ENCODE results near the gene ADCY1. TPM values are rescaled to one million over a fixed set of nuclear protein-coding genes. Genes with fewer than 3 reads are reported as not detected.
"Not testable (repeated sequence)": the region's sequence is repeated elsewhere in the genome, so short reads cannot be mapped to it uniquely, and the experiment has no call there.

Gene ADCY1
- 10 to 100 TPM in 5 of 8 experiments, 1 to 10 TPM in 2, under 1 TPM in 1; 0.56 to 22.4 (median 12.1) TPM for total RNA-seq

DNA sequence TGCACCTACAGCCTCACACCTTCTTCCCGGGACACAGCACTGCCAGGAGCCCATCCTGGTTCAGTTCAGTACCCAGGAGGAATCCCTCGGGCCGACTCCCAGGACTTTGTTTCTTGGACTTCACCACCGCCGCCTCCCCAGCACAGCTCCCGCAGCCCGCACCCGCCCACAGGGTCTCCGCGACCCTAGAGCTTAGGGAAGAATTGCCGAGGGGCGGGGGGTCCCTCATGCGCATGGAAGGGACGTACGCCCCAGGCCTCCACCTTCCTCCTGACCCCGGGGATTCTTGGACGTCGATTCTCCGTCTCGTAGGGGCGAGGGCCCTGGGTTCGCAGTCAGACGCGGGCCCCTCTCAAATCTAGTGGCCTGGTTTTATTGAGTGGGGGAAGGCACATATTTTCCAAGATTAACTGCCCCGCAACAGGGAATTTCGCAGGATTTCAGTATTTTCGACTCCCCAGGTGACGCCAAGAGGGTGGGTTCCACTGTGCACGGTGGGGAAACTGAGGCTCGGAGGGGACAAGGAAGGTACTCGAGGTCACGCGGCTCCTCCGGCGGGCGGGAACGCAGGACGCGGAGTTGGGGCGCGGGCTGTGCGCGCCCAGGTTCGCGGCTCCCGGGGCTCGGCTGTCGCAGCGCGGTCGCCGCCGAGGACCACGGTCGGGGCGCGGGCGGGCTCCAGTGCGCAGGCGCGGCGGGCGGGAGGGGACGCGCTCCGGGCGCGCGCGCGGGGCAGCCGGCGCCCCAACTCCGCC lies at the start of gene ADCY1:
ADCY1 (plus strand) TSS at position 708 of the 755 bp plus-strand sequence. CDS start 176 bp downstream, outside the sequence.
- whole genome bisulfite sequencing, 10 experiments: 10 to 60% (median 33%) methylated on average over 3 to 16 of the region's 74 CpGs; no CpG with 5 or more reads in 3 of the 10 experiments
- in situ Hi-C loops (cut with MboI; ENCODE audit: low pct_unique_long_range_greater_than_20kb in 2 of 9, low sequenced_read_pairs in 9 of 9, unreplicated experiment in 9 of 9): no loop called here
- peak in 5 of 8 experiments; percentile 33 to 57 (median 48) for ATAC-seq (replicated peaks in 6 of 8)
- H3K4me1 ChIP-seq (replicated peaks in 1 of 2): peaks cover 7 to 12% of the 10 kb centered on the region in 2 donors
- H3K4me3 ChIP-seq: peak within 1 kb of the TSS; percentile 54 to 82 (median 60)
- peak within 1 kb of the TSS; percentile 40 to 59 for H3K27ac ChIP-seq

DNA sequence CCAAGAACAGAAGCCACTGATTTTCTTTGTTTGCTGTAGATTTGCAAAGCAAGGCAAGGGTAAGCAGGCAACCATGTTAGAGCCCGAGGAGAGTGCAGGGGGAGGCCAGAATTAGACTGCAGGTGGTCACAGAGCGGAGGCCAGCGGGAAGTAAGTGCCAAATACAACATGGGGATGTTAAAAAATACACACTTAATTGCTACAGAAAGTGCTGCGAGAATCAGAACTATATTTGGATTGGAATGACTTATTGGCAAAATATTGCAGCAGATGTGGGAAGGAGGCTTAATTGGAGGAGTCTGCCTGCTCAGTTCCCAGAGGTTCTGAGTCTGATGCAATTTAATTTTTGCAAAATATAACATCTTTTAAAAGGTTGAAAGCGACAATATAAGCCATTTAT lies 49.7 kb upstream of the ADCY1 start:
- H3K27ac ChIP-seq: no peak overlapping the region
- ATAC-seq (replicated peaks in 6 of 8): peak in 1 of 8 experiments; percentile 19
- H3K4me1 ChIP-seq (replicated peaks in 1 of 2): no peaks in the 10 kb centered on the region
- in situ Hi-C loops (cut with MboI; ENCODE audit: low pct_unique_long_range_greater_than_20kb in 2 of 9, low sequenced_read_pairs in 9 of 9, unreplicated experiment in 9 of 9): no loop called here
- WGBS, 10 experiments: 0 to 67% (median 32%) methylated on average over 1 to 5 of the region's 5 CpGs; no CpG with 5 or more reads in 2 of the 10 experiments
- no peak overlapping the region for H3K4me3 ChIP-seq

DNA sequence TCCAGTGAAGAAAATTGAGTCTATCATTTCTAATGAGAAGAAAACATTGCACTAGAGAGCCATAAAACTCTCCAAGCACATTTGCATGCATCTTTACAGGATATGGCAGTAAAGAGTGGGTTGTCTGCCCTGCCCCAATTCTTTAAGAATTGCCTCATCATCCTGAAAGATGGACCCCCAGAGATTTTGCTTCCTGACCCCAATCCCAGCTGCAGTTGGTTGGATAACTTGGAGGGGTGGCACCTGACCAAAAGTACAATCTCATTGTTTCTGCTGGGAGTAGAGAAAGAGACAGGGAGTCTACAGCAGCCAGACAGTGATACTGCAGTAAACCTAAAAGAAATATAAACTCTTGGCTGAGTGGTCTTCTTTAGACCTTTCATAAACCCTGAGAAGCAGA lies 49.1 kb upstream of the ADCY1 start:
- Histone ChIP-seq H3K4me1 (replicated peaks in 1 of 2) (no peaks in the 10 kb centered on the region), H3K4me3 (no peak overlapping the region), H3K27ac (no peak overlapping the region)
- in situ Hi-C loops (cut with MboI; ENCODE audit: low pct_unique_long_range_greater_than_20kb in 2 of 9, low sequenced_read_pairs in 9 of 9, unreplicated experiment in 9 of 9): no loop called here
- ATAC-seq (replicated peaks in 6 of 8): peak in 1 of 8 experiments; percentile 36

DNA sequence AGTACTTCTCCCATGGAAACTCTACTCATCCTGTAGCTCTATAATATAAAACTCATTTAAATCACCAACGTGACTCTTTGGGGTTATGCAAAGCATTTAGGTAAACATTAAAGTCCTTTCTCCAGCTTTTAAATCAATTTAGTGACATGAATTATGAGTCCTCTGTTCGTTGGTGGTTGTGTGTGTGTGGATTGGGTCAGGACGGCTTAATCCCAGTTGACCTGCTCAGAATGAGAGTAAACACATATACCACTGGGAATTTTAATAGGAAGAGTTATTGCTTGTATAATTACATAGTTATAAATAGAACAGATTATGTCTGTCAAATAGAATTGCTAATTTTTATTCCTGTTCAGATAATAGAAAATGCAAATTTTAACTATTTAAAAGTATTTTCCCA lies 30.7 kb upstream of the ADCY1 start:
- Histone ChIP-seq H3K4me3 (no peak overlapping the region), H3K27ac (no peak overlapping the region), H3K4me1 (replicated peaks in 1 of 2) (no peaks in the 10 kb centered on the region)
- ATAC-seq (replicated peaks in 6 of 8): peak in 1 of 8 experiments; percentile 94
- in situ Hi-C loops (cut with MboI; ENCODE audit: low pct_unique_long_range_greater_than_20kb in 2 of 9, low sequenced_read_pairs in 9 of 9, unreplicated experiment in 9 of 9): no loop called here
- WGBS, 10 experiments: 0 to 50% (median 37%) methylated on average over 1 to 3 of the region's 3 CpGs; no CpG with 5 or more reads in 2 of the 10 experiments

DNA sequence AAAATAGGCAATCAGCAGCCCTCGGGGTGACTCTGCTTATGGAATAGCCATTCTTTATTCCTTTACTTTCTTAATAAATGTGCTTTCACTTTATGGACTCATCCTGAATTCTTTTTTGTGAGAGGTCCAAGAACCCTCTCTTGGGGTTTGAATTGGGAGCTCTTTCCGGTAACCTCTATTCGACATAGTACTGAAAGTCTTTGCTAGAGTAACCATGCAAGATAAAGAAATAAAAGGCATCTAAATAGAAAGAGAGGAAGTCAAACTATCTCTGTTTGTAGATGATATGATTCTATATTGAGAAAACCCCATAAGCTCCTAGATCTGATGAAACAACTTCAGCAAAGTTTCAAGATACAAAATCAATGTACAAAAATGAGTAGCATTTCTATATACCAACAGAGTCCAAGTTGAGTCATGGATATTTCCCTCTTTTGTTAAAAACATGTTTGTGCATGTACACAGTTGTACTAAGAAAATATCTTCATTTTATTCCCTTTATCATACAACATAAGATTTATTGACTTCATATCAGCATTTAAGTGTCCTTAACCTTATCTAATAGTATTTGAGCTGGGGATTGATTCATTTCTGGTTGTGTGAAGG lies 29.0 kb upstream of the ADCY1 start:
- H3K27ac ChIP-seq; H3K4me1 ChIP-seq (replicated peaks in 1 of 2); in situ Hi-C loops (cut with MboI; ENCODE audit: low pct_unique_long_range_greater_than_20kb in 2 of 9, low sequenced_read_pairs in 9 of 9, unreplicated experiment in 9 of 9); ATAC-seq (replicated peaks in 6 of 8); H3K4me3 ChIP-seq: not testable (repeated sequence)
- WGBS, 10 experiments: 13 to 100% (median 67%) methylated on average over 1 to 3 of the region's 3 CpGs; no CpG with 5 or more reads in 5 of the 10 experiments

DNA sequence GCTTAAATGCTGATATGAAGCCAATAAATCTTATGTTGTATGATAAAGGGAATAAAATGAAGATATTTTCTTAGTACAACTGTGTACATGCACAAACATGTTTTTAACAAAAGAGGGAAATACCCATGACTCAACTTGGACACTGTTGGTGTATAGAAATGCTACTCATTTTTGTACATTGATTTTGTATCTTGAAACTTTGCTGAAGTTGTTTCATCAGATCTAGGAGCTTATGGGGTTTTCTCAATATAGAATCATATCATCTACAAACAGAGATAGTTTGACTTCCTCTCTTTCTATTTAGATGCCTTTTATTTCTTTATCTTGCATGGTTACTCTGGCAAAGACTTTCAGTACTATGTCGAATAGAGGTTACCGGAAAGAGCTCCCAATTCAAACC lies 25.3 kb upstream of the ADCY1 start:
- H3K4me1 ChIP-seq (replicated peaks in 1 of 2); ATAC-seq (replicated peaks in 6 of 8); H3K27ac ChIP-seq; H3K4me3 ChIP-seq; in situ Hi-C loops (cut with MboI; ENCODE audit: low pct_unique_long_range_greater_than_20kb in 2 of 9, low sequenced_read_pairs in 9 of 9, unreplicated experiment in 9 of 9): not testable (repeated sequence)
- 80% methylated on average over 1 of the region's 2 CpGs; no CpG with 5 or more reads in 9 of the 10 experiments for WGBS, 10 experiments

DNA sequence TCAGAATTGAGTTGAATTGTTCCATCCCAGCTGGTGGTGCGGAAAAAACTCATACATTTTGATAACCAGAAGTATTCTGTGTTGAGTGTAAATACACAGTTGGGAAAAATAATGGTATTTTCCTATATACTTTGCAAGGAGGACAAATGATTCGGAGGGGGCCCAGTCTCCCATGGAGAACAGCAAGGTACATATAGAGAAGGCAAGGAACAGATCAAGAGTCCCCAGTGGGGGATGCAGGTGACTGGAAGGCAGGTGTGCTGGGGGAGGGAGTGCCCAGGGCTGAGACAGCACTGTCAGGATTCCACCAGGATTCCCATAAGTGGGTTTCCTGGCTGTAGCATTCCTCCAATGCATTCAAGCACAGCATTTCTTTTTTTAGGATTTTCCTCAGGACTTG lies 10.8 kb upstream of the ADCY1 start:
- 21 to 83% (median 71%) methylated on average over 1 to 2 of the region's 2 CpGs; no CpG with 5 or more reads in 2 of the 10 experiments for WGBS, 10 experiments
- Histone ChIP-seq H3K27ac (no peak overlapping the region), H3K4me3 (no peak overlapping the region), H3K4me1 (replicated peaks in 1 of 2) (peaks cover 8 to 10% of the 10 kb centered on the region in 2 donors)
- ATAC-seq (replicated peaks in 6 of 8): no peak
- in situ Hi-C loops (cut with MboI; ENCODE audit: low pct_unique_long_range_greater_than_20kb in 2 of 9, low sequenced_read_pairs in 9 of 9, unreplicated experiment in 9 of 9): no loop called here

DNA sequence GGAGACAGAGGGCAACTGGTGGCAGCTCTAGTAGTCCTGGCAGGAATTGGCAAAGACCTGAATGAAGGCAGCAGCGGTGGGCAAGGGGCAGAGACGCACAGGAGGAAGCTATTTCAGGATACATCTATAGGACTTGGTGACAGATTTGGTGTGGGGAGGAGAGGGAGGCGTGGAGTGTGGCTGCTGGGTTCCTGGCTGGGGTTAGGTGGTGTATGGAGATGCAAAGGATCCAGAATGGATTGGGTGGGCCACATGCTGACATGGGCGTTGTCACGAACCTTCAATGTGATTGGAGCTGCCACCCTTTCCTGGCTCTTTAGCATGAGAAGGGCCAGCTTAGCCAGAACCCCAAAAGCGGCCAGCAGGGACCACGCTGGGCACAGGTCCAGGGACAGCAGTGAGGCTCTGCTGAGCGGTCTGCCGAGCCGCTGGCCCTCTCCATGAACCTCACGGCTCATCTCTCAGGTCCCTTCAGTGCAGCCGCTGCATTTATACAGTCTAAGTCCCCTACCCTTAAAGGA lies 10.2 kb upstream of the ADCY1 start:
- Histone ChIP-seq H3K4me3 (no peak overlapping the region), H3K4me1 (replicated peaks in 1 of 2) (peaks cover 8 to 10% of the 10 kb centered on the region in 2 donors), H3K27ac (no peak overlapping the region)
- WGBS, 10 experiments: 20 to 80% (median 42%) methylated on average over 1 to 6 of the region's 12 CpGs; no CpG with 5 or more reads in 3 of the 10 experiments
- in situ Hi-C loops (cut with MboI; ENCODE audit: low pct_unique_long_range_greater_than_20kb in 2 of 9, low sequenced_read_pairs in 9 of 9, unreplicated experiment in 9 of 9): no loop called here
- peak in 6 of 8 experiments; percentile 31 to 83 (median 72) for ATAC-seq (replicated peaks in 6 of 8)

DNA sequence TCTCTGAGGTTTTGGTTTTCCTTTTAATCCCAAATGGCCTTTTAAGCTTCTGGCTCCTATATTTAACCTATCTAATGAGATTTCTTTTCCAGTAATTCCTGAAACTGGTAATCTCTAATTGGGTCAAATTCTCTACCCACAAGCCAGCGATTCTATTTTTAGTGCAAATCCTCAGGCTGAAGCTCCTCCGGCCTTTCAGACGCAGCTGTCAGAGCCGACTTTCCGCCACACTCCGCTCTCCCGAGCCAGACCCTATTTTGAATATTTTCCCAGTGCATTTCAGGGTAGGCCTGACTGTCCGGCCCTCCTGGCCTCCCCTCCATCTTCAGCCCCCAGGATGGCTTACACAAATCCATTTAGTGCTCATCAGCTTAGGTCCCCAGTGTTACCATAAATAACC lies 9.7 kb upstream of the ADCY1 start:
- peaks cover 8 to 10% of the 10 kb centered on the region in 2 donors for H3K4me1 ChIP-seq (replicated peaks in 1 of 2)
- in situ Hi-C loops (cut with MboI; ENCODE audit: low pct_unique_long_range_greater_than_20kb in 2 of 9, low sequenced_read_pairs in 9 of 9, unreplicated experiment in 9 of 9): no loop called here
- peak in 7 of 8 experiments; percentile 20 to 93 (median 69) for ATAC-seq (replicated peaks in 6 of 8)
- H3K4me3 ChIP-seq: no peak overlapping the region
- 0 to 54% (median 26%) methylated on average over 1 to 8 of the region's 8 CpGs; no CpG with 5 or more reads in 3 of the 10 experiments for WGBS, 10 experiments
- peak overlapping the region in 1 of 2 donors; percentile 44 for H3K27ac ChIP-seq

DNA sequence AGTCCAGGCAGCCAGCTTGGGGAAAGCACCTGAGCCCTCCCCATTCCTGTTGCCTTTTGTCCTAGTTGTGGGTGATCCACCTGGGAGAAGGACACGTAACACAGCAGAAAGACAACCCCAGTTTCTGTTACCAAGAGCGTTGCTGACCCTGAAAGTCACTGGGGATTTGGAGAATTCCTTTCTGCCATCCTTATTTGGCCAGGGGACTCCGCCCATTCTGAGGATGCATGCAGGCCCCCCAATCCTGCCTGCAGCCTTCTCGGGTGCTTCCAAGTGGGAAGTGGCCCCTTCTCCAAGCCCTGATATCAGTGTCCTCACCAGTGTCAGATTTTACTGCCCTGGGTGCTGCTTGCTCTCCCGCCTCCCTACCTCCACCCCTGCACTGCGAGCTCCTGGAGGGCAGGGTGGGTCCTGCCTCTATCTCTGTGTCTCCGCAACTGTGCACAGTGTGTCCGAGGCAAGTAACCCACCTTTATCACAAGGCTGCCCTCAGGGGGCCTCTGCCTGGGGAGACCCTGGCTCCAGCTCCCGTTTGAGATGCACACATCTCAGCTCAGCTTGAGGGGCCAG lies 9.2 kb upstream of the ADCY1 start:
- H3K27ac ChIP-seq: peak overlapping the region in 1 of 2 donors; percentile 44
- 0 to 83% (median 40%) methylated on average over 1 to 4 of the region's 9 CpGs; no CpG with 5 or more reads in 4 of the 10 experiments for WGBS, 10 experiments
- peaks cover 8 to 10% of the 10 kb centered on the region in 2 donors for H3K4me1 ChIP-seq (replicated peaks in 1 of 2)
- no peak overlapping the region for H3K4me3 ChIP-seq
- in situ Hi-C loops (cut with MboI; ENCODE audit: low pct_unique_long_range_greater_than_20kb in 2 of 9, low sequenced_read_pairs in 9 of 9, unreplicated experiment in 9 of 9): no loop called here
- ATAC-seq (replicated peaks in 6 of 8): no peak

DNA sequence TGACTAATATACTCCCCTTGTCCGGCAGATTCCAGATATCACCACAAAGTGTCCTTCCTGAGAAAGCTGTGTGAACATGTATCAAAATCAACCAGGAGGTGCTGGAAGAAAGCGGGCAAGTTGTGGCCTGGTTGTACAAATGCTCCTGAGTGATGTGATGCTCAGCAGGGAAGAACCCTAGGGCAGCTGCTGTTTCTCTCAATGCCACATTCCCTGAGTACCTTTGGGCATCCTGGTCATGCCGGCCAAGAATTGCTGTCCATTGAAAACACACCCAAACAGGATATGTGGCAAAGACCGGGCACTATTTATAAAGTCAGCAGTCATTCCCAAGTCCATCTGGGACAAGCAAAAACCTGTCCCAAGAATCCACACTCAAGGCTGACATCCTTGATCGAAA lies 7.8 kb upstream of the ADCY1 start:
- Histone ChIP-seq H3K4me1 (replicated peaks in 1 of 2) (peaks cover 8 to 10% of the 10 kb centered on the region in 2 donors), H3K27ac (no peak overlapping the region), H3K4me3 (no peak overlapping the region)
- in situ Hi-C loops (cut with MboI; ENCODE audit: low pct_unique_long_range_greater_than_20kb in 2 of 9, low sequenced_read_pairs in 9 of 9, unreplicated experiment in 9 of 9): no loop called here
- ATAC-seq (replicated peaks in 6 of 8): no peak
- WGBS, 10 experiments: 58 to 100% (median 84%) methylated on average over 1 to 5 of the region's 5 CpGs

DNA sequence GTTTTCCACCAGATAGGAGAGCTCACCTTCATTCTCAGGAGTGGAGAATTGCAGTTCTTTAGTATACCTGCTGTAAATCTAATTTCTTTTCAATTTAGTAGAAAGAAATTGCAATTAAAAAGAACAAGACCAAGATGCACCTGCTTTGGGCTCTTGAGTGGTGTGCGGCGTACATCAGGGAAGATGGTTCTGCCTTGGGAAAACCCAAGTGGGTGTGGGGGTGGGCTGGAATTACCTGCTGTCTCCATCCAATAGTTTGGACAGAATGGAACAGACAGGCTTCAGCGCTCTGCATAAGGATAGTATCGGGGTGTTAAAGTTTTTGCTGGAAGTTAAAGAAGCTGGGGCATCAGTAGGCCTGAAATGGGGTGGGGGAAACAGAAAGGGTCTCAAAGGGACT lies 7.2 kb upstream of the ADCY1 start:
- peaks cover 8 to 10% of the 10 kb centered on the region in 2 donors for H3K4me1 ChIP-seq (replicated peaks in 1 of 2)
- no peak overlapping the region for H3K27ac ChIP-seq
- no peak for ATAC-seq (replicated peaks in 6 of 8)
- H3K4me3 ChIP-seq: no peak overlapping the region
- WGBS, 10 experiments: 20 to 100% (median 100%) methylated on average over 1 to 4 of the region's 4 CpGs; no CpG with 5 or more reads in 5 of the 10 experiments
- in situ Hi-C loops (cut with MboI; ENCODE audit: low pct_unique_long_range_greater_than_20kb in 2 of 9, low sequenced_read_pairs in 9 of 9, unreplicated experiment in 9 of 9): no loop called here

DNA sequence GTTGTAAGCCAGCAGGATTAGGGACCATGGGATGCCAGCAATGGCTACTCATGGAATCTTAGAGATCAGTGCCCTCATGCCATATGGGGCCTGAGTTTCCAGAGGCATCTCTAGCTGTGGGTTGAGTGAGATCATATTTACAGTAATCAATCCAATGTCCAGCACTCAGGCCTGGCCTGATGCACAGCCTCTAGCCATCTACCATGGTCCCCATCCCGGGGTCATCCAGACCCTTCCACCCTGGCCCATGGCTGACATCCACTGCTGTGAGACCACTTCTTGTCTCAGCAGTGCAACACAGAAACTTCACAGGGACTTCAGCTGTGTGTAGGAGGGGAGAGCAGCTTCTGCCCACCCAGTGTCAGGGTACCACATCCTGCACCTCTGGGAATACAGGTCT lies 6.5 kb upstream of the ADCY1 start:
- no peak for ATAC-seq (replicated peaks in 6 of 8)

More for the DNA sequence above, 6.5 kb upstream of the ADCY1 start:
- 0 to 80% (median 60%) methylated on average over 1 of the region's 1 CpG; no CpG with 5 or more reads in 6 of the 10 experiments for WGBS, 10 experiments
- in situ Hi-C loops (cut with MboI; ENCODE audit: low pct_unique_long_range_greater_than_20kb in 2 of 9, low sequenced_read_pairs in 9 of 9, unreplicated experiment in 9 of 9): no loop called here
- peaks cover 8 to 10% of the 10 kb centered on the region in 2 donors for H3K4me1 ChIP-seq (replicated peaks in 1 of 2)
- no peak overlapping the region for H3K4me3 ChIP-seq
- no peak overlapping the region for H3K27ac ChIP-seq

All from motor neuron (in vitro differentiated cells).